Panc1 (cell line): ENCODE data around the gene IFNK. TPM values are rescaled to one million over a fixed set of nuclear protein-coding genes. Genes with fewer than 3 reads are reported as not detected.

Source experiments
- ATAC-seq: fragments of 200-7000 bp; cut with Tn5 transposase; 2 replicates; pipeline ENCODE4 v1.9.1; 2020; ENCODE audit warnings: mild to moderate bottlenecking, moderate library complexity
- BruUV-seq: library from RNA; stranded (reverse); fragments of 400-500 nt; replicated peaks from 2 replicates; lab custom pipeline; 2021; lab: Mats Ljungman, UMichigan
- CTCF ChIA-PET: fragments of 300-600 bp; sonication (Branson Sonifier 250); formaldehyde crosslinking; loops from one replicate; lab custom pipeline; 2022; ENCODE audit warnings: antibody characterized with exemption; lab: Charles Lee
- POLR2A ChIA-PET: fragments of 300-600 bp; sonication (Branson Sonifier 250); formaldehyde crosslinking; loops from one replicate; lab custom pipeline; 2022; ENCODE audit warnings: antibody characterized with exemption; lab: Charles Lee
- DNase-seq: peaks from one replicate; pipeline ENCODE4 v3.0.0-alpha.2; 2010; ENCODE audit warnings: low read depth, low spot score
- H3K27ac ChIP-seq: 2 replicates; pipeline ENCODE4 v1.5.1; 2011; ENCODE audit warnings: mild to moderate bottlenecking, low read length, inconsistent platforms
- H3K27me3 ChIP-seq: fragments of 200-500 bp; sonication (Bioruptor generic); 2 replicates; pipeline ENCODE4 v1.6.0; 2014; ENCODE audit warnings: low read length, inconsistent platforms; ENCODE audit not compliant: control insufficient read depth, insufficient read depth
- H3K36me3 ChIP-seq: fragments of 200-500 bp; sonication (Bioruptor generic); 2 replicates; pipeline ENCODE4 v1.5.1; 2014; ENCODE audit warnings: inconsistent platforms, mild to moderate bottlenecking, low read length, moderate library complexity; ENCODE audit not compliant: control insufficient read depth, insufficient read depth
- H3K4me1 ChIP-seq: 2 replicates; pipeline ENCODE4 v1.5.1; 2011; ENCODE audit warnings: inconsistent platforms, mild to moderate bottlenecking, low read length, moderate library complexity; ENCODE audit not compliant: control insufficient read depth, insufficient read depth
- H3K4me3 ChIP-seq, 2 experiments: 2 replicates each; pipeline ENCODE4 v1.5.1; 2011 to 2012; ENCODE audit warnings: low read depth in 2 of 2, low read length in 2 of 2, mild to moderate bottlenecking in 2 of 2, inconsistent platforms in 1 of 2, moderate library complexity in 1 of 2
- H3K9me3 ChIP-seq: fragments of 200-500 bp; sonication (Bioruptor generic); 2 replicates; pipeline ENCODE4 v1.5.1; 2014; ENCODE audit warnings: low read depth, mild to moderate bottlenecking, inconsistent platforms, low read length, moderate library complexity; ENCODE audit not compliant: control insufficient read depth, insufficient read depth
- POLR2AphosphoS5 ChIP-seq: IDR thresholded peaks from 2 replicates; pipeline ENCODE4 v1.6.1; 2012; ENCODE audit warnings: mild to moderate bottlenecking, low read depth, low read length, moderate library complexity
- SIN3A ChIP-seq: IDR thresholded peaks from 2 replicates; pipeline ENCODE4 v1.6.1; 2012; ENCODE audit warnings: low read depth, mild to moderate bottlenecking, low read length, moderate library complexity, borderline replicate concordance; ENCODE audit not compliant: insufficient read depth
- TCF7L2 ChIP-seq: IDR thresholded peaks from 2 replicates; pipeline ENCODE4 v1.6.1; 2011; ENCODE audit warnings: mild to moderate bottlenecking, low read depth, low read length, inconsistent platforms
- in situ Hi-C: cut with HindIII; loops from 2 replicates; pipeline ENCODE4 v1.10.0; 2016; ENCODE audit warnings: low sequenced_read_pairs, low pct_unique_long_range_greater_than_20kb
- intact Hi-C: fragments of 100-400 bp; cut with micrococcal nuclease; formaldehyde crosslinking; loops from one replicate; pipeline ENCODE4 v1.10.0; 2022; ENCODE audit not compliant: unreplicated experiment
- total RNA-seq: library from RNA; stranded (reverse); gene quantifications from one replicate; pipeline ENCODE4 v1.2.1, GENCODE V29; 2021; ENCODE audit not compliant: unreplicated experiment
- TF ChIP-seq, protein P1 (sequence below): fragments of 450-650 bp; IDR thresholded peaks from 2 replicates; pipeline ENCODE4 v1.5.1; 2017; ENCODE audit warnings: mild to moderate bottlenecking
- TF ChIP-seq, protein P2 (sequence below), 2 experiments: IDR thresholded peaks; 2 replicates each; pipeline ENCODE4 v1.6.1; 2011 to 2012; ENCODE audit warnings: low read depth in 2 of 2, control low read depth in 1 of 2, low read length in 1 of 2, mild to moderate bottlenecking in 1 of 2, moderate library complexity in 1 of 2; ENCODE audit not compliant: insufficient read depth in 1 of 2

Gene IFNK
- total RNA-seq, 1 experiment from 2014 or later, result not detected

DNA sequence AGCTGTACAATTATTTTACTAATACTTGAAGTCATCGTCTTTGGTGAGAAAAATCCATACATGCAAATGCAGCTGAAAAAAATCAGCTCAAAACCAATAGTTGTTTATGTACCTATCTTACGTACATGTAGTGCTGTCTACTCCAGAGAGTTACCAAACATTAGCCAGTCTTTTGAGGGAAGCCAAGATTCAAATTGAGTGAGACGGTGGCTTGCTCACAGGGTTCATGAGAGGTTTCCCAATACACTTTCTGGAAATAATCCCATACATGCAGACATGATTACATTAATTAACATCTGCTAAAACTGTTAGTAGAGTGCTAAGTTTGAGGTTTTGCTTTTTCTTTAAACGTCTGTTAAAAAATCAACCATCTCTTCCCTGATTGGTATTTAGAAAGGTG lies 46.9 kb downstream of the IFNK start:
- H3K4me3 ChIP-seq, result no peak overlapping the region
- no peak overlapping the region for H3K27ac ChIP-seq
- in situ Hi-C loops, result no loop called here
- ChIA-PET CTCF (no interaction called here), POLR2A (no interaction called here)
- 0 out of 2 replicates have a peak, but pooled peaks cover 3% of the 10 kb centered on the region for H3K4me1 ChIP-seq
- BruUV-seq, result no TSS peak
- H3K9me3 ChIP-seq, result no peaks in the 10 kb centered on the region
- no peak for DNase-seq
- H3K27me3 ChIP-seq, result no peaks in the 10 kb centered on the region
- no peak for ATAC-seq
- intact Hi-C loops, result no loop called here
- no peaks in the 10 kb centered on the region; the same call in 1 of the 2 replicates for H3K36me3 ChIP-seq
- TF ChIP-seq POLR2AphosphoS5, result no peak

GRCh38 chr9:27572061-27572460 lies 48.0 kb downstream of the IFNK start:
- BruUV-seq, result TSS peak; percentile 70
- Histone ChIP-seq H3K27ac (no peak overlapping the region), H3K4me3 (peak overlapping the region in 1 of 2 experiments; percentile 56; a peak in 2 of 4 replicates), H3K27me3 (no peaks in the 10 kb centered on the region), H3K4me1 (0 out of 2 replicates have a peak, but pooled peaks cover 3% of the 10 kb centered on the region), H3K9me3 (no peaks in the 10 kb centered on the region), H3K36me3 (no peaks in the 10 kb centered on the region; the same call in 1 of the 2 replicates)
- TF ChIP-seq POLR2AphosphoS5 (no peak), SIN3A (no peak), TCF7L2 (no peak)
- TF ChIP-seq, protein P1, sequence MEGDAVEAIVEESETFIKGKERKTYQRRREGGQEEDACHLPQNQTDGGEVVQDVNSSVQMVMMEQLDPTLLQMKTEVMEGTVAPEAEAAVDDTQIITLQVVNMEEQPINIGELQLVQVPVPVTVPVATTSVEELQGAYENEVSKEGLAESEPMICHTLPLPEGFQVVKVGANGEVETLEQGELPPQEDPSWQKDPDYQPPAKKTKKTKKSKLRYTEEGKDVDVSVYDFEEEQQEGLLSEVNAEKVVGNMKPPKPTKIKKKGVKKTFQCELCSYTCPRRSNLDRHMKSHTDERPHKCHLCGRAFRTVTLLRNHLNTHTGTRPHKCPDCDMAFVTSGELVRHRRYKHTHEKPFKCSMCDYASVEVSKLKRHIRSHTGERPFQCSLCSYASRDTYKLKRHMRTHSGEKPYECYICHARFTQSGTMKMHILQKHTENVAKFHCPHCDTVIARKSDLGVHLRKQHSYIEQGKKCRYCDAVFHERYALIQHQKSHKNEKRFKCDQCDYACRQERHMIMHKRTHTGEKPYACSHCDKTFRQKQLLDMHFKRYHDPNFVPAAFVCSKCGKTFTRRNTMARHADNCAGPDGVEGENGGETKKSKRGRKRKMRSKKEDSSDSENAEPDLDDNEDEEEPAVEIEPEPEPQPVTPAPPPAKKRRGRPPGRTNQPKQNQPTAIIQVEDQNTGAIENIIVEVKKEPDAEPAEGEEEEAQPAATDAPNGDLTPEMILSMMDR, result no peak
- TF ChIP-seq, protein P2, sequence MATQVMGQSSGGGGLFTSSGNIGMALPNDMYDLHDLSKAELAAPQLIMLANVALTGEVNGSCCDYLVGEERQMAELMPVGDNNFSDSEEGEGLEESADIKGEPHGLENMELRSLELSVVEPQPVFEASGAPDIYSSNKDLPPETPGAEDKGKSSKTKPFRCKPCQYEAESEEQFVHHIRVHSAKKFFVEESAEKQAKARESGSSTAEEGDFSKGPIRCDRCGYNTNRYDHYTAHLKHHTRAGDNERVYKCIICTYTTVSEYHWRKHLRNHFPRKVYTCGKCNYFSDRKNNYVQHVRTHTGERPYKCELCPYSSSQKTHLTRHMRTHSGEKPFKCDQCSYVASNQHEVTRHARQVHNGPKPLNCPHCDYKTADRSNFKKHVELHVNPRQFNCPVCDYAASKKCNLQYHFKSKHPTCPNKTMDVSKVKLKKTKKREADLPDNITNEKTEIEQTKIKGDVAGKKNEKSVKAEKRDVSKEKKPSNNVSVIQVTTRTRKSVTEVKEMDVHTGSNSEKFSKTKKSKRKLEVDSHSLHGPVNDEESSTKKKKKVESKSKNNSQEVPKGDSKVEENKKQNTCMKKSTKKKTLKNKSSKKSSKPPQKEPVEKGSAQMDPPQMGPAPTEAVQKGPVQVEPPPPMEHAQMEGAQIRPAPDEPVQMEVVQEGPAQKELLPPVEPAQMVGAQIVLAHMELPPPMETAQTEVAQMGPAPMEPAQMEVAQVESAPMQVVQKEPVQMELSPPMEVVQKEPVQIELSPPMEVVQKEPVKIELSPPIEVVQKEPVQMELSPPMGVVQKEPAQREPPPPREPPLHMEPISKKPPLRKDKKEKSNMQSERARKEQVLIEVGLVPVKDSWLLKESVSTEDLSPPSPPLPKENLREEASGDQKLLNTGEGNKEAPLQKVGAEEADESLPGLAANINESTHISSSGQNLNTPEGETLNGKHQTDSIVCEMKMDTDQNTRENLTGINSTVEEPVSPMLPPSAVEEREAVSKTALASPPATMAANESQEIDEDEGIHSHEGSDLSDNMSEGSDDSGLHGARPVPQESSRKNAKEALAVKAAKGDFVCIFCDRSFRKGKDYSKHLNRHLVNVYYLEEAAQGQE (IDR thresholded peaks at IDR 0.05; ENCODE audit: insufficient read depth in 1 of 2, low read depth in 2 of 2, low read length in 1 of 2), result no peak
- intact Hi-C loops (no loop called here), in situ Hi-C loops (no loop called here)
- POLR2A ChIA-PET, result no interaction called here
- DNase-seq (no peak), ATAC-seq (no peak)
- CTCF ChIA-PET, result no interaction called here

- 0 out of 2 replicates have a peak, but pooled peaks have one; percentile 32 for ATAC-seq
Measured at GRCh38 chr9:27572566-27572917, 48.5 kb downstream of the IFNK start.

More at GRCh38 chr9:27572566-27572917, 48.5 kb downstream of the IFNK start:
- Histone ChIP-seq H3K27me3 (no peaks in the 10 kb centered on the region), H3K4me1 (0 out of 2 replicates have a peak, but pooled peaks cover 3% of the 10 kb centered on the region), H3K36me3 (no peaks in the 10 kb centered on the region; the same call in 1 of the 2 replicates), H3K4me3 (peak overlapping the region; percentile 56 to 63), H3K9me3 (no peaks in the 10 kb centered on the region), H3K27ac (no peak overlapping the region)
- in situ Hi-C loops (no loop called here), intact Hi-C loops (no loop called here)
- no TSS peak for BruUV-seq
- DNase-seq, result no peak
- TF ChIP-seq, protein P1, result no peak
- TF ChIP-seq TCF7L2 (no peak), POLR2AphosphoS5 (no peak), SIN3A (no peak)
- TF ChIP-seq, protein P2 (IDR thresholded peaks at IDR 0.05; ENCODE audit: insufficient read depth in 1 of 2, low read depth in 2 of 2, low read length in 1 of 2), result no peak
- CTCF ChIA-PET, result no interaction called here
- POLR2A ChIA-PET, result no interaction called here
